Stimulated activated CD4-positive, alpha-beta T cell treated with anti-CD3 and anti-CD28 coated beads, Interleukin-15, amount 100 ng/mL, for 48 hours (primary cell): ENCODE data around the gene SACM1L.

ENCODE experiments used
- DNase-seq, 2 donors: peaks; one replicate each; pipeline ENCODE4 v3.0.0-alpha.2; 2020; ENCODE audit warnings: low read depth in 2 of 2

SACM1L gene

DNA sequence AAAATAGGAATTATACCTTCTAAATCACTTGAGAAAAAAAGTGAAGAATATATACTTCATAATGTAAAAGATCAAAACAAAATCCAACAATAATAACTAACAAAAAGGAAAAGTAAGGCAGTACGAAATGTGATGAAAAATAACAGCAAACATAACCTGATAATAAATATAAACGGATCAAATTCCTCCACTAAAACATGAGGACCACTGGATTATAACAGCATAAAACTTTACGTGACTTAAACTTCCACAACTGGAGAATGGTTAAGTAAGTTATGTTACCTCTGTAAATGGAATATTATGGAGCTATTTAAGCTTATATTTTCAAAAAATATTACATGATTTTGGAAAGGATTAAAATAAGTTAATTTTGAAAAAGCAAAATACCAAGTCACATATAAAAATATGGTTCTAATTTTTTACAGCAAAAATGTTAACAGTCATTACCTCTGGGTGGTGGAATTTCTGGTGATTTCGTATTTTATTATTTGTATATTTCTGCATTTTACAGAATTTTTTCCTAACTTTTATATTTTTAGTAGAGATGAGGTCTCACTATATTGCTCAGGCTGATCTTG lies 100.1 kb downstream of the SACM1L start:
- no peak for DNase-seq

DNA sequence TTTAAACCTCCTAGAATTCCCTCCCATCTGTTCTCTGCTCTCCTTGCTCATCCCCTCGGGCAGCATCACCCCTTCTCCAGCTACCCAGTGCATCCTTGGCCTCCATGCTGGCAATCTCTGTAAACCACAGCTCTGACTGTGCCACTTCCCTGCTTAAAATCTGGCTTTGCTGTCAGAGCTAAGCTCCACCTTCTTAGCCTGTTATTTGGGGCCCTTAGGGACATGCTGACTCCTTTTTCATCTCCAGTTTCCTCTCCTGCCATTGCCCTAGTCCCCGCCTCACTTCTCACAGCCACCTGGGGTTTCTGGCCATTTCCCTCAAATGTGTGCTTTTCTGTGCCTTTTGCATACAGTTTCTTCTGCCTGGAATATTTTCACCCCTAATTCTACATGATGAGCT lies 101.4 kb downstream of the SACM1L start:
- DNase-seq = no peak

DNA sequence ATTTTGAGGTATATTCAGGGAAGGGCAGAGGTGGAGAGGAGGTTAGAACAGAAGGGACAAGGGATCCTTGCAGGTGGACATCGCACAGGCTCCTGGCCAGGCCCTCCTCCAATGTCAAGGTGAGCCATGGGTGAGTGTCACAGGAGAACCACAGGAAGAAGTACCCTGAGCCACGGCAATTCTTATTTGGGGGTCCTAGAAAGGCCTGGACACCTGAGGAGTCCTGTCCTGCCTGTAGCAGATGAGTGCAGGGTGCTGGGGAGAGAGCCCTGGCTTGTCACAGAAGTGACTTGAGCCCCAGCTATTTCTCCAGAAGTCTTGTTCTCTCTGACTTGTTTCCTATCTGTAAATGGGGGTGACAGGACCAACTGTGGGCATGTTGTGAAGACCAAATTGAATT lies 102.8 kb downstream of the SACM1L start:
- DNase-seq = no peak

DNA sequence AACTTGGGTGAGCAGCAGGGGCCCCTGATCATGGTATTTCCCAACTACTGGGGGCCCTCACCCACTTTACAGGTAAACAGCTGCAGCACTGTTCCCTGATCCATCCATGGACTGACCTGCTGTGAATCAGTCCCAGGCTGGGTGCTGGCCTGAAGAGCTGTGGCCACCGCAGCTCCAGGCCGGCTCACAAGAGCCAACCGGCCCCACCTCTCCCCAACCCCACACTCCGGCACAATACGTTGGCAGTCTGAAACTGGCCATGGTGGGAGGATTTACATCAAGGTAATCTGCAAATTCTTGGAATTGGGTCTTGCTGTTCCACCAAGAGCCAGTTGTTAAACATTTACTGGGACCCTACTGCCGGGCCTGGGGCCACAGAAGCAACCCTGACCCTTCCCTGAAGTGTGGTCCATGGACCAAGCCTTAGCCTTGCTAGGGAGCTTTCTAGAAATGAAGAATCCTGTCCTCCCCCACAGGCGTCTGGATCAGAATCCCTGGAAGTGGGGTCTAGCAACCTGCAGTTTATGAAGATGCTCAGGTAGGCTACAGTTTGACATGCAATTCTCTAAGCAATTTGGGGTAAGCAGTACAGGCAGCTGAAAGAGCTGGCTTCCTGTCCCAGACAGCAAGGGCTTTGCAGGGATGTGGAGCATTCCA lies 103.4 kb downstream of the SACM1L start:
- no peak for DNase-seq

DNA sequence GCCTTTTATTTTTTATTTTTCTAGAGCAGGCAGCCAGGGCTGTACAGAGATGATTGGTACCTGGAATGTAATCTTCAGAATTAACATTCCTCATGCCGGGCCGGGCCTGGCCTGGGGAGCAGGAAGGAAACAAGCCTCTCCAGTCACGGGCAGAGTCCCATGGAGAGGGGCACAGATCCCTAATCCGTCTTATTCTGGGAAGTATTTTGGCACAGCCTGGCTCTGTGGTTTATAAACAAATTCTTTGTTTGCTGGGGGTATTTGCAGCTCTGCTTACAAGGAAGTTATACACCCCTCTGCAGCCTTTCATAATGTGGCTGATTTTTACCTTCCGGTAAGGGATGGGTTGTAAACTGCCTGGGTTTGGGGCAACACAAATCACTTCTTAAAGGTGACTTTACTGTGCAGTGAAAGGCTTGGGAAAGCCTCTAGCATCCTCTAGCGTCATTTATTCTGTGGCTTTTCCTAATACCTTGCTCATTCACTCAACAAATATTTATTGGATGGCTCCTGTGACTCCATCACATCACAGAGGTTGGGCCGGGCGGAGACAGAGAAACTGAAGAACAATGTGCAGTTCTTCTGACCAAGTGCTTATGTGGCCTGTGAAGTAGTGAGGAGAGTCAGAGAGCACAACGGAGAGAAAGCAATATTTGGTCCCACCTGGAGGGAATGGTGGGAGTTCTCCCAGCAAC lies 104.4 kb downstream of the SACM1L start:
- no peak for DNase-seq

DNA sequence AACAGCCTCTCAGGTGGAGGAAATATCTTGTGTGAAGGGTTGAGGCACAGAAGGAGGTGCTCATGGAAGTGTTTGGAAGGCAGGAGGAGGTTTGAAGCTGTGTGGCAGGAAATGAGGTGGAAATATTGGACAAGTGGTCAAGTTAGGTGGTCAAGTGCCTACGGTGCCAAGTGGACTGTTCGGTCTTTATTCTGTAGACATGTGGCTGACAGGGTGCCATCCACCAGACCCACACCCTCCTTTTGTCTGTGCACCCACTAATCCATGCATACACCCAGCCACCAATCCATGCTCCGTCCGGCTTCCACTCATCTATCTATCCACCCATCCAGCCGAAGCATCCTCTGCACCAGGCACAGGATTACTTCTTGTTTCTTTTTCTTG lies 105.0 kb downstream of the SACM1L start:
- no peak for DNase-seq

DNA sequence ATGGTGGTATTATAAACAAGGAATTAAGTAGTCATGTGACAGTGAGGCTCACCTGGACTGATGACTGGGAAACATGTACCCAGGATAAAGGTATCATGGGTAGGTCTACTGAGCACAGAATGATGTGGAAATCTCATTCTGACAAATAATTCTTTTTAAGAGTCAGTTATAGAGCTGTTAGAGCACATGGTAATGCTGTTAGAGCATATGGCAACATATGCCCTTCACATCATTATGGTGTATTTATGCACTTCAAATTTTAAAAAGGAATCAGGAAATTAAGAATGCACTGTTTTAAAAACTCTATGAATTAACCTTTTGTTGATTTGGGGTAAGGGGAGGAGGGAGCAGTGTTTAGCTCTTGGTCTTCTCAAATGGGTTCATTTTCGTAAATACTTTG lies 105.5 kb downstream of the SACM1L start:
- DNase-seq = no peak
